22Rv1 (cell line): ENCODE measurements around the gene TAX1BP3.

Source experiments
- H3K27ac ChIP-seq: fragments of 450-650 bp; 2 replicates; pipeline ENCODE4 v1.5.1; 2017
- CTCF ChIP-seq: fragments of 450-650 bp; IDR thresholded peaks from 2 replicates; pipeline ENCODE4 v1.5.1; 2017; ENCODE audit warnings: mild to moderate bottlenecking
- ZFX ChIP-seq: fragments of 450-650 bp; IDR thresholded peaks from 2 replicates; pipeline ENCODE4 v1.6.1; 2017; ENCODE audit warnings: antibody characterized with exemption, borderline replicate concordance

The TAX1BP3 gene

GRCh38 chr17:3663102-3664011, 5.0 kb downstream of the TAX1BP3 start:
- no peak overlapping the region for H3K27ac ChIP-seq
- TF ChIP-seq CTCF = no peak
- no peak for TF ChIP-seq ZFX

GRCh38 chr17:3660311-3660891, 8.0 kb downstream of the TAX1BP3 start:
- H3K27ac ChIP-seq = peak overlapping the region; percentile 20; the same call in 1 of the 2 replicates
- no peak for TF ChIP-seq ZFX
- no peak for TF ChIP-seq CTCF

GRCh38 chr17:3659541-3660111, 8.8 kb downstream of the TAX1BP3 start:
- no peak overlapping the region for H3K27ac ChIP-seq
- TF ChIP-seq CTCF (no peak), ZFX (no peak)

GRCh38 chr17:3658784-3659449, 9.5 kb downstream of the TAX1BP3 start:
- H3K27ac ChIP-seq = no peak overlapping the region

GRCh38 chr17:3657874-3658783, 10.2 kb downstream of the TAX1BP3 start:
- no peak overlapping the region for H3K27ac ChIP-seq
- TF ChIP-seq ZFX (no peak), CTCF (no peak)

More at GRCh38 chr17:3658784-3659449, 9.5 kb downstream of the TAX1BP3 start:
- TF ChIP-seq ZFX = no peak
- TF ChIP-seq CTCF = no peak

GRCh38 chr17:3657588-3657869, 10.8 kb downstream of the TAX1BP3 start:
- TF ChIP-seq CTCF (no peak), ZFX (no peak)
- no peak overlapping the region for H3K27ac ChIP-seq
